H9 (cell line): ENCODE measurements around the gene AASDH. TPM values are rescaled to one million over a fixed set of nuclear protein-coding genes. Genes with fewer than 3 reads are reported as not detected.
A peak's percentile ranks its signal among the peaks of the same experiment; 100 is the strongest.

Source experiments
- DNase-seq: peaks from one replicate; pipeline ENCODE4 v3.0.0-alpha.2; 2017
- H2AFZ ChIP-seq: one replicate; pipeline ENCODE4 v1.6.1; 2013; ENCODE audit warnings: mild to moderate bottlenecking, low read length, control low read depth, moderate library complexity
- H2AK5ac ChIP-seq: 2 replicates; pipeline ENCODE4 v1.6.1; 2013; ENCODE audit warnings: low read length, control low read depth, mixed read lengths; ENCODE audit not compliant: insufficient read length
- H2BK120ac ChIP-seq: one replicate; pipeline ENCODE4 v1.6.1; 2013; ENCODE audit warnings: low read depth, mild to moderate bottlenecking, low read length, control low read depth, inconsistent platforms; ENCODE audit not compliant: poor library complexity, severe bottlenecking
- H2BK12ac ChIP-seq: 2 replicates; pipeline ENCODE4 v1.6.1; 2013; ENCODE audit warnings: low read length, control low read depth, mixed read lengths, low read depth; ENCODE audit not compliant: insufficient read length
- H2BK15ac ChIP-seq: 2 replicates; pipeline ENCODE4 v1.6.1; 2013; ENCODE audit warnings: low read depth, low read length, control low read depth
- H2BK20ac ChIP-seq: one replicate; pipeline ENCODE4 v1.6.1; 2013; ENCODE audit warnings: low read depth, mild to moderate bottlenecking, low read length, control low read depth, inconsistent platforms; ENCODE audit not compliant: poor library complexity, severe bottlenecking
- H2BK5ac ChIP-seq: 2 replicates; pipeline ENCODE4 v1.6.1; 2013; ENCODE audit warnings: low read length, control low read depth, mixed read lengths; ENCODE audit not compliant: insufficient read length
- H3K14ac ChIP-seq: 2 replicates; pipeline ENCODE4 v1.6.1; 2013; ENCODE audit warnings: low read length, control low read depth; ENCODE audit not compliant: insufficient read depth
- H3K18ac ChIP-seq: 2 replicates; pipeline ENCODE4 v1.6.1; 2013; ENCODE audit warnings: low read depth, mild to moderate bottlenecking, mixed read lengths, low read length, control low read depth; ENCODE audit not compliant: insufficient read length
- H3K23ac ChIP-seq: 2 replicates; pipeline ENCODE4 v1.6.1; 2013; ENCODE audit warnings: low read length, control low read depth, mixed read lengths, low read depth; ENCODE audit not compliant: insufficient read length
- H3K23me2 ChIP-seq: 2 replicates; pipeline ENCODE4 v1.6.1; 2013; ENCODE audit warnings: low read depth, mild to moderate bottlenecking, mixed read lengths, low read length, control low read depth; ENCODE audit not compliant: insufficient read length, poor library complexity, severe bottlenecking
- H3K27ac ChIP-seq: 2 replicates; pipeline ENCODE4 v1.5.1; 2013; ENCODE audit warnings: low read length, control low read depth, mixed read lengths, low read depth; ENCODE audit not compliant: insufficient read length
- H3K27me3 ChIP-seq: 2 replicates; pipeline ENCODE4 v1.6.1; 2013; ENCODE audit warnings: low read length, control low read depth, inconsistent platforms; ENCODE audit not compliant: insufficient read depth
- H3K4ac ChIP-seq: 2 replicates; pipeline ENCODE4 v1.6.1; 2013; ENCODE audit warnings: low read depth, mild to moderate bottlenecking, control low read depth, inconsistent platforms, low read length, moderate library complexity
- H3K4me1 ChIP-seq: 2 replicates; pipeline ENCODE4 v1.6.1; 2013; ENCODE audit warnings: low read length, control low read depth, inconsistent platforms; ENCODE audit not compliant: insufficient read depth
- H3K4me2 ChIP-seq: 2 replicates; pipeline ENCODE4 v1.6.1; 2013; ENCODE audit warnings: low read length, control low read depth, mixed read lengths; ENCODE audit not compliant: insufficient read length, insufficient read depth
- H3K56ac ChIP-seq: 2 replicates; pipeline ENCODE4 v1.6.1; 2013; ENCODE audit warnings: low read depth, mild to moderate bottlenecking, mixed read lengths, low read length, control low read depth; ENCODE audit not compliant: insufficient read length
- H3K79me1 ChIP-seq: 2 replicates; pipeline ENCODE4 v1.6.1; 2013; ENCODE audit warnings: low read depth, mild to moderate bottlenecking, moderate library complexity, low read length, control low read depth, inconsistent platforms; ENCODE audit not compliant: insufficient read depth, poor library complexity, severe bottlenecking
- H3K79me2 ChIP-seq: 2 replicates; pipeline ENCODE4 v1.6.1; 2013; ENCODE audit warnings: low read length, control low read depth, inconsistent platforms; ENCODE audit not compliant: insufficient read depth
- H3K9ac ChIP-seq: 2 replicates; pipeline ENCODE4 v1.6.1; 2013; ENCODE audit warnings: low read length, control low read depth, mixed read lengths; ENCODE audit not compliant: insufficient read length; ENCODE audit errors: extremely low read depth
- H3K9me3 ChIP-seq: one replicate; pipeline ENCODE4 v1.6.1; 2013; ENCODE audit warnings: low read depth, low read length, inconsistent platforms; ENCODE audit not compliant: control insufficient read depth
- H3T11ph ChIP-seq: one replicate; pipeline ENCODE4 v1.6.1; 2013; ENCODE audit warnings: mild to moderate bottlenecking, low read length, control low read depth, inconsistent platforms
- H4K20me1 ChIP-seq: one replicate; pipeline ENCODE4 v1.6.1; 2013; ENCODE audit not compliant: control insufficient read depth, insufficient read length, insufficient read depth
- H4K5ac ChIP-seq: 2 replicates; pipeline ENCODE4 v1.6.1; 2013; ENCODE audit warnings: low read depth, mild to moderate bottlenecking, mixed read lengths, low read length, control low read depth; ENCODE audit not compliant: insufficient read length
- H4K8ac ChIP-seq: replicated peaks from 2 replicates; pipeline ENCODE4 v1.6.1; 2013; ENCODE audit warnings: low read length, control low read depth, mixed read lengths, low read depth; ENCODE audit not compliant: insufficient read length
- H4K91ac ChIP-seq: 2 replicates; pipeline ENCODE4 v1.6.1; 2013; ENCODE audit warnings: low read depth, mild to moderate bottlenecking, moderate library complexity, mixed read lengths, low read length, control low read depth; ENCODE audit not compliant: insufficient read length
- H3K27ac Mint-ChIP-seq, 3 experiments: 2 replicates in 2 of 3; 3 replicates in 1 of 3; pipeline ENCODE4 v1.8.0; 2020 to 2021; ENCODE audit warnings: mixed read lengths in 3 of 3, mild to moderate bottlenecking in 1 of 3, moderate library complexity in 1 of 3
- H3K27me3 Mint-ChIP-seq: 2 replicates; pipeline ENCODE4 v1.8.0; 2021; ENCODE audit warnings: low read depth, mild to moderate bottlenecking, moderate library complexity, mixed read lengths
- H3K36me3 Mint-ChIP-seq, 3 experiments: 2 replicates in 2 of 3; 3 replicates in 1 of 3; pipeline ENCODE4 v1.8.0; 2020 to 2021; ENCODE audit warnings: low read depth in 3 of 3, mixed read lengths in 3 of 3; ENCODE audit not compliant: insufficient read depth in 1 of 3
- H3K4me1 Mint-ChIP-seq, 2 experiments: 2 replicates each; pipeline ENCODE4 v1.8.0; 2020; ENCODE audit warnings: mixed read lengths in 2 of 2
- H3K4me3 Mint-ChIP-seq, 2 experiments: 2 replicates in 1 of 2; 3 replicates in 1 of 2; pipeline ENCODE4 v1.8.0; 2020 to 2021; ENCODE audit warnings: mild to moderate bottlenecking in 2 of 2, mixed read lengths in 2 of 2, moderate library complexity in 1 of 2
- H3K9me3 Mint-ChIP-seq, 2 experiments: 2 replicates in 1 of 2; 3 replicates in 1 of 2; pipeline ENCODE4 v1.8.0; 2020; ENCODE audit warnings: mild to moderate bottlenecking in 2 of 2, mixed read lengths in 2 of 2, moderate library complexity in 1 of 2
- WGBS: extraction: QIAGEN DNeasy Blood & Tissue Kit; methylation state at CpG from one replicate; pipeline ENCODE4 v1.1.7; 2013; ENCODE audit warnings: missing lambda C conversion rate, low lambda C conversion rate, mixed read lengths; ENCODE audit not compliant: insufficient read length; ENCODE audit errors: extremely low coverage; 5-methylcytosine and 5-hydroxymethylcytosine counted together
- total RNA-seq: library from RNA; stranded (reverse); gene quantifications from 2 replicates; pipeline ENCODE4 v1.2.1, GENCODE V29; 2021
- TF ChIP-seq, protein P1 (sequence below): fragments of 200-600 bp; sonication (generic); conservative IDR thresholded peaks from 3 replicates; pipeline ENCODE4 v1.8.0; 2021; ENCODE audit warnings: antibody characterized with exemption, mild to moderate bottlenecking

Gene AASDH
- total RNA-seq, 1 experiment from 2014 or later = 12.9 TPM

DNA sequence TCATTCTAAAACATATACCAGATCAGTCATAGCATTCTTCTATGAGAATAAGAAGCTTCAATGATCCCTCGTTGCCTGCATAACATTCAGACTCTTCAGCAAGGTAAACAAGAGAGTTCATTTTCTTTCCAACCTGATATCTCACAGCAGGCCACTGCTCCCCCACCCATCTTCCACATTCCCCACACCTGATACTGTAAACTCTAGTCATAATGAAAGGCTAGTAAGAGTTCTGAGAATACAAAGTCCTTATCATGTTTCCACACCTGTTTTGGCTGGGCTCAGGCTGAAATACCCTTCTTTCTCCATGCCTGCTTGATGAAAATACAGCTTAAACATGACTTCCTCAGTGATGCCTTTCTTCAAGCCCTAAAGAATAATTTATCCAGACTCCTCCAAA is 2.3 kb upstream of the AASDH start:
- no CpG with 5 or more reads among the region's 1 CpG for WGBS
- Histone ChIP-seq H3K9ac (no peak overlapping the region), H3T11ph (no peak overlapping the region), H2BK15ac (no peak overlapping the region), H3K9me3 (no peaks in the 10 kb centered on the region), H3K23me2 (peaks cover 4% of the 10 kb centered on the region), H3K56ac (no peak overlapping the region), H2BK12ac (no peak overlapping the region), H3K27me3 (no peaks in the 10 kb centered on the region; the same call in 1 of the 2 replicates), H4K20me1 (no peaks in the 10 kb centered on the region), H2AK5ac (no peak overlapping the region), H3K14ac (no peak overlapping the region), H3K79me2 (no peaks in the 10 kb centered on the region), H4K8ac (no peak overlapping the region), H3K18ac (no peak overlapping the region), H3K4me2 (no peak overlapping the region), H4K91ac (no peak overlapping the region), H3K27ac (no peak overlapping the region), H3K79me1 (no peaks in the 10 kb centered on the region), H2BK5ac (no peak overlapping the region), H3K4me1 (no peaks in the 10 kb centered on the region), H3K23ac (no peak overlapping the region), H2BK120ac (no peak overlapping the region), H2BK20ac (no peak overlapping the region), H4K5ac (no peak overlapping the region), H3K4ac (no peak overlapping the region), H2AFZ (no peak overlapping the region)
- TF ChIP-seq, protein P1, sequence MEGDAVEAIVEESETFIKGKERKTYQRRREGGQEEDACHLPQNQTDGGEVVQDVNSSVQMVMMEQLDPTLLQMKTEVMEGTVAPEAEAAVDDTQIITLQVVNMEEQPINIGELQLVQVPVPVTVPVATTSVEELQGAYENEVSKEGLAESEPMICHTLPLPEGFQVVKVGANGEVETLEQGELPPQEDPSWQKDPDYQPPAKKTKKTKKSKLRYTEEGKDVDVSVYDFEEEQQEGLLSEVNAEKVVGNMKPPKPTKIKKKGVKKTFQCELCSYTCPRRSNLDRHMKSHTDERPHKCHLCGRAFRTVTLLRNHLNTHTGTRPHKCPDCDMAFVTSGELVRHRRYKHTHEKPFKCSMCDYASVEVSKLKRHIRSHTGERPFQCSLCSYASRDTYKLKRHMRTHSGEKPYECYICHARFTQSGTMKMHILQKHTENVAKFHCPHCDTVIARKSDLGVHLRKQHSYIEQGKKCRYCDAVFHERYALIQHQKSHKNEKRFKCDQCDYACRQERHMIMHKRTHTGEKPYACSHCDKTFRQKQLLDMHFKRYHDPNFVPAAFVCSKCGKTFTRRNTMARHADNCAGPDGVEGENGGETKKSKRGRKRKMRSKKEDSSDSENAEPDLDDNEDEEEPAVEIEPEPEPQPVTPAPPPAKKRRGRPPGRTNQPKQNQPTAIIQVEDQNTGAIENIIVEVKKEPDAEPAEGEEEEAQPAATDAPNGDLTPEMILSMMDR = no peak
- Mint-ChIP-seq H3K36me3 (peaks cover 0 to 9% (median 0%) of the 10 kb centered on the region in 3 experiments; a peak in 3 of 7 replicates), H3K27me3 (peaks cover 4% of the 10 kb centered on the region; the same call in 1 of the 2 replicates), H3K4me3 (no peak overlapping the region), H3K27ac (peak overlapping the region in 2 of 3 experiments; percentile 3 to 67; a peak in 2 of 7 replicates), H3K4me1 (peaks cover 20 to 29% of the 10 kb centered on the region in 2 experiments), H3K9me3 (no peaks in the 10 kb centered on the region)
- DNase-seq = no peak
